Adrenal gland (tissue), 12 donors: Measurements from ENCODE around the gene SMIM33. TPM values are rescaled to one million over a fixed set of nuclear protein-coding genes. Genes with fewer than 3 reads are reported as not detected.

Source experiments
- DNase-seq, 7 donors: peaks; one replicate each; pipeline ENCODE4 v3.0.0-alpha.2; 2019 to 2020
- H3K27ac ChIP-seq, 5 donors: fragments of 200-600 bp; sonication (generic) in 4 of 5; 1 replicate in 3 of 5; 2 replicates in 2 of 5; pipeline versions ENCODE4 v1.5.1 to v1.8.0; 2016 to 2020; ENCODE audit warnings: mild to moderate bottlenecking in 1 of 5
- H3K27me3 ChIP-seq: fragments of 200-600 bp; 2 replicates; pipeline ENCODE4 v1.8.0; 2021
- H3K36me3 ChIP-seq, 2 donors: fragments of 200-600 bp; replicated peaks in 1 of 2; 1 replicate in 1 of 2; 2 replicates in 1 of 2; pipeline versions ENCODE4 v1.5.1 to v1.8.0; 2018 to 2022
- H3K4me1 ChIP-seq, 2 donors: fragments of 200-600 bp; replicated peaks in 1 of 2; 1 replicate in 1 of 2; 2 replicates in 1 of 2; pipeline versions ENCODE4 v1.5.1 to v1.8.0; 2018 to 2021
- H3K4me3 ChIP-seq, 4 donors: fragments of 200-600 bp; sonication (generic) in 3 of 4; one replicate each; pipeline ENCODE4 v1.5.1; 2016 to 2018
- H3K9me3 ChIP-seq, 3 donors: fragments of 200-600 bp; sonication (generic) in 1 of 3; replicated peaks in 1 of 3; 1 replicate in 2 of 3; 2 replicates in 1 of 3; pipeline versions ENCODE4 v1.5.1 to v1.8.0; 2016 to 2021
- CTCF ChIP-seq, 6 experiments: fragments of 450-650 bp in 4 of 6; fragments of 200-600 bp in 2 of 6; sonication (generic) in 1 of 6; IDR thresholded peaks; 1 replicate in 5 of 6; 2 replicates in 1 of 6; pipeline versions ENCODE4 v1.5.1 to v1.8.0; 2016 to 2021; ENCODE audit warnings: antibody characterized with exemption in 6 of 6, mild to moderate bottlenecking in 2 of 6, moderate library complexity in 1 of 6
- POLR2A ChIP-seq, 2 donors: fragments of 450-650 bp; IDR thresholded peaks; one replicate each; pipeline ENCODE4 v1.6.1; 2017; ENCODE audit warnings: antibody characterized with exemption in 2 of 2, mild to moderate bottlenecking in 2 of 2, moderate library complexity in 1 of 2
- WGBS, 4 donors: extraction: QIAGEN DNeasy Blood & Tissue Kit in 2 of 4; methylation state at CpG; one replicate each; pipeline versions ENCODE4 v1.1.5 to v1.1.7; 2013 to 2017; 5-methylcytosine and 5-hydroxymethylcytosine counted together
- intact Hi-C, 2 donors: fragments of 100-400 bp; cut with DNase I; formaldehyde crosslinking; loops; one replicate each; pipeline versions ENCODE4 v1.14.1 to v1.15.0; 2022 to 2023
- polyA plus RNA-seq, 3 donors: library from polyadenylated mRNA; stranded (reverse); fragments of 200-250 nt in 2 of 3; fragments of 350-450 nt in 1 of 3; fragmentation: Illumina TruSeq in 1 of 3; extraction: RNeasy Lipid Tissue Mini Kit (QIAGEN cat#74804) in 1 of 3; gene quantifications; one replicate each; pipeline ENCODE4 v1.2.3, GENCODE V29; 2013 to 2014
- total RNA-seq, 9 donors: library from RNA; depleted of rRNA in 4 of 9; stranded (reverse); fragments of >200 nt in 4 of 9; fragments of 120-200 nt in 1 of 9; fragmentation: NEBNext Ultra II Directional in 1 of 9; extraction: Animal tissue kit (Norgen Biotek cat#: 25700) in 1 of 9; gene quantifications; one replicate each; pipeline versions ENCODE4 v1.1.0 to v1.2.4, GENCODE V29; 2013 to 2023
- donor health status: healthy with polysubstance abuse.
- donor health status: Bipolar disorder and iron deficiency.
- donor health status: DM: yes; HTN: yes; CAD: no.
- donor health status: DM: no; HTN: no; CAD: no.
- donor health status: DM: no; HTN: no; CAD: no.
- donor health status: DM: yes; HTN: yes; CAD: no.

SMIM33 gene
- total and polyA plus RNA-seq, 12 donors = not detected

GRCh38 chr5:139457653-139458306 is 13.0 kb upstream of the SMIM33 start:
- Histone ChIP-seq H3K4me3 (no peak overlapping the region), H3K9me3 (no peaks in the 10 kb centered on the region), H3K4me1 (no peaks in the 10 kb centered on the region), H3K27me3 (no peaks in the 10 kb centered on the region), H3K36me3 (no peaks in the 10 kb centered on the region), H3K27ac (no peak overlapping the region)
- DNase-seq = no peak
- TF ChIP-seq CTCF (IDR thresholded peaks at IDR 0.05) = no peak
- TF ChIP-seq POLR2A (IDR thresholded peaks at IDR 0.05) = no peak
- intact Hi-C loops = no loop called here
- 87 to 95% (median 92%) methylated on average over 5 of the region's 5 CpGs for WGBS, 4 donors

- WGBS, 4 donors = 66 to 68% (median 67%) methylated on average over 8 of the region's 8 CpGs
- Histone ChIP-seq H3K9me3 (no peaks in the 10 kb centered on the region), H3K27me3 (no peaks in the 10 kb centered on the region), H3K4me3 (no peak overlapping the region), H3K27ac (peak overlapping the region in 1 of 5 donors; percentile 34), H3K36me3 (no peaks in the 10 kb centered on the region), H3K4me1 (no peaks in the 10 kb centered on the region)
- intact Hi-C loops = no loop called here
- no peak for DNase-seq
- TF ChIP-seq CTCF (IDR thresholded peaks at IDR 0.05) = no peak
- TF ChIP-seq POLR2A (IDR thresholded peaks at IDR 0.05) = no peak
These were observed 12.0 kb upstream of the SMIM33 start for GRCh38 chr5:139458580-139459407.

GRCh38 chr5:139459451-139459934 is 11.3 kb upstream of the SMIM33 start:
- H3K9me3 ChIP-seq = no peaks in the 10 kb centered on the region
- no peaks in the 10 kb centered on the region for H3K4me1 ChIP-seq
- no peaks in the 10 kb centered on the region for H3K27me3 ChIP-seq
- intact Hi-C loops = no loop called here
- H3K36me3 ChIP-seq = no peaks in the 10 kb centered on the region
- peak overlapping the region in 1 of 5 donors; percentile 34 for H3K27ac ChIP-seq
- H3K4me3 ChIP-seq = no peak overlapping the region
- WGBS, 4 donors = 77 to 96% (median 80%) methylated on average over 4 to 8 of the region's 8 CpGs
- TF ChIP-seq POLR2A (IDR thresholded peaks at IDR 0.05) = no peak
- TF ChIP-seq CTCF (IDR thresholded peaks at IDR 0.05) = no peak
- DNase-seq = no peak

- no peaks in the 10 kb centered on the region for H3K36me3 ChIP-seq
- H3K27me3 ChIP-seq = no peaks in the 10 kb centered on the region
- no peaks in the 10 kb centered on the region for H3K9me3 ChIP-seq
- H3K4me1 ChIP-seq = no peaks in the 10 kb centered on the region
- no peak overlapping the region for H3K4me3 ChIP-seq
- intact Hi-C loops = no loop called here
- no peak for DNase-seq
- WGBS, 4 donors = 77 to 94% (median 85%) methylated on average over 1 of the region's 1 CpG
- H3K27ac ChIP-seq = no peak overlapping the region
- no peak for TF ChIP-seq CTCF (IDR thresholded peaks at IDR 0.05)
- no peak for TF ChIP-seq POLR2A (IDR thresholded peaks at IDR 0.05)
These were observed 10.3 kb upstream of the SMIM33 start for GRCh38 chr5:139460455-139460854.
